NCI-H748 treated with DMSO at 0.1 percent for 48 hours (cell line): Measurements from ENCODE around the gene FRMD8.

ENCODE experiments used
- DNase-seq: peaks from one replicate; lab custom pipeline; 2025; lab: John Stamatoyannopoulos, UW

The FRMD8 gene

GRCh38 chr11:65454696-65455456, 68.4 kb downstream of the FRMD8 start:
- peak; percentile 80 for DNase-seq

GRCh38 chr11:65456418-65456817, 70.0 kb downstream of the FRMD8 start:
- DNase-seq, result no peak

GRCh38 chr11:65459552-65459951, 73.1 kb downstream of the FRMD8 start:
- no peak for DNase-seq
